HEK293 (cell line): ENCODE measurements around the gene ANKFN1.

Experiments used
- CTCF ChIP-seq: fragments of 450-650 bp; formaldehyde crosslinking; IDR thresholded peaks from 2 replicates; pipeline ENCODE4 v1.5.1; 2016; ENCODE audit warnings: missing biosample characterization, missing genetic modification characterization
- YY1 ChIP-seq: fragments of 450-650 bp; formaldehyde crosslinking; IDR thresholded peaks from 2 replicates; pipeline ENCODE4 v1.5.1; 2018; ENCODE audit warnings: missing biosample characterization, missing genetic modification characterization
- ZBTB11 ChIP-seq: fragments of 450-650 bp; formaldehyde crosslinking; conservative IDR thresholded peaks from 2 replicates; pipeline ENCODE4 v1.5.1; 2016; ENCODE audit warnings: low read depth, missing biosample characterization, missing genetic modification characterization
- ZNF362 ChIP-seq: fragments of 450-650 bp; formaldehyde crosslinking; IDR thresholded peaks from 2 replicates; pipeline ENCODE4 v1.5.1; 2016; ENCODE audit warnings: missing biosample characterization, missing genetic modification characterization
- ZNF555 ChIP-seq: fragments of 450-650 bp; formaldehyde crosslinking; conservative IDR thresholded peaks from 2 replicates; pipeline ENCODE4 v1.5.1; 2017; ENCODE audit warnings: missing biosample characterization, mild to moderate bottlenecking, missing genetic modification characterization, inconsistent platforms
- ZNF639 ChIP-seq: fragments of 450-650 bp; formaldehyde crosslinking; IDR thresholded peaks from 2 replicates; pipeline ENCODE4 v1.5.1; 2016; ENCODE audit warnings: missing biosample characterization, missing genetic modification characterization

GRCh38 chr17:56313201-56313600 lies 159.9 kb downstream of the ANKFN1 start:
- TF ChIP-seq CTCF (tag by site-specific recombination) (no peak), YY1 (tag by site-specific recombination) (no peak), ZNF362 (tag by site-specific recombination) (no peak), ZNF555 (tag by site-specific recombination) (no peak), ZNF639 (no peak), ZBTB11 (no peak)
